ENCODE data around the gene TYW1B.
"Not testable (repeated sequence)": the region's sequence is repeated elsewhere in the genome, so short reads cannot be mapped to it uniquely, and the experiment has no call there.

The TYW1B gene

DNA sequence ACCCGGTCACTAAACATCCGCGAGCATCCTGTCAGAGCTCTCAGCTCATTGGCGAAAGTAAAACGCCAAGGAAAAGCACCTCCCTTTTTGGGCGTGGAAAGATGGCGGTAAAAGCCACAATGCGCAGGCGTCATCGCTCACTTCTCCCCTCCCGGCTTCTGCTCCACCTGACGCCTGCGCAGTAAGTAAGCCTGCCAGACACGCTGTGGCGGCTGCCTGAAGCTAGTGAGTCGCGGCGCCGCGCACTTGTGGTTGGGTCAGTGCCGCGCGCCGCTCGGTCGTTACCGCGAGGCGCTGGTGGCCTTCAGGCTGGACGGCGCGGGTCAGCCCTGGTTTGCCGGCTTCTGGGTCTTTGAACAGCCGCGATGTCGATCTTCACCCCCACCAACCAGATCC, 1.3 kb upstream of the TYW1B start:
- H3K27me3 Mint-ChIP-seq, H3K9me3 Mint-ChIP-seq: not testable (repeated sequence)
- ATAC-seq (replicated peaks) (peak; percentile 55 to 64), DNase-seq (peak; percentile 97)
- Mint-ChIP-seq H3K36me3 (peaks cover 11 to 20% of the 10 kb centered on the region in 2 donors), H3K4me1 (peaks cover 12% of the 10 kb centered on the region in 2 donors), H3K27ac (peak overlapping the region; percentile 98), H3K4me3 (peak overlapping the region; percentile 87 to 94)

DNA sequence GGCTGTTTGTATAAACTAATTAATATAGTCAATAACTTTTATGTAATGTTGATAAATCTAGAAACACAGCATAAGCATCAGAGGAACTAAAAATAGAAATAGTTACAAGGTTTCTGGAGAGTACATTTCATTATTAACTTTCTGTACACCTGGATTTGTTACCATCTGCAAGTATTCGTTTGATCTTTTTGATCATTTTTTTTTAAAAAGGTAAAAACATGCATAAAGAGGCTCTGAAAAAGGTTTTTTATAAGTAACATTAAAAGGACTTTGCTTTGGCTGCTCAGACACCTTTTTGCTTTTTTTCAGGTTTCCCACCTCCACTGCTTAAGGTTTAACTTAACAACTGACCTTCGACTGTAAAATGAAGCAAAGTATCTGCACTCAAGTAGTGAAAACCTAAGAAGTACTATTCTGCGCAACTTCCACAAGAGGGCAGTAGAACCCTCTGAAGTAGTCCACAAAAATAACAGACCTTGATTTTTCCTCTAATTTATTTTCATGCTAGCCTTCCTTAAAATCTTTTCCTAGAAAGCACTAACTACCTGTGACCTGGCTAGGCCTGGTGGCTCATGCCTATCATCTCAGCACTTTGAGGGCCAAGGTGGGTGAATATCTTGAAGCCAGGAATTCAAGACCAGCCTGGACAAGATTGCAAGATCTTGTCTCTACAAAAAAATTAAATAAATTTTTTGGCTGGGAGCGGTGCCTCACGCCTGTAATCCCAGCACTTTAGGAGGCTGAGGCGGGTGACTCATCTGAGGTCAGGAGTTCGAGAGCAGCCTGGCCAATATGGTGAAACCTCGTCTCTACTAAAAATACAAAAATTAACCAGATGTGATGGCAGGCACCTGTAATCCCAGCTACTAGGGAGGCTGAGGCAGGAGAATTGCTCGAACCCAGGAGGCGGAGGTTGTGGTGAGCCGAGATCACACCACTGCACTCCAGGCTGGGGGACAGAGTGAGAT, 4.0 kb downstream of the TYW1B start:
- not testable (repeated sequence) for H3K9me3 Mint-ChIP-seq; H3K4me3 Mint-ChIP-seq; H3K4me1 Mint-ChIP-seq; H3K27me3 Mint-ChIP-seq; H3K27ac Mint-ChIP-seq; DNase-seq; ATAC-seq (replicated peaks)
- peaks cover 9 to 11% of the 10 kb centered on the region in 2 donors for H3K36me3 Mint-ChIP-seq

DNA sequence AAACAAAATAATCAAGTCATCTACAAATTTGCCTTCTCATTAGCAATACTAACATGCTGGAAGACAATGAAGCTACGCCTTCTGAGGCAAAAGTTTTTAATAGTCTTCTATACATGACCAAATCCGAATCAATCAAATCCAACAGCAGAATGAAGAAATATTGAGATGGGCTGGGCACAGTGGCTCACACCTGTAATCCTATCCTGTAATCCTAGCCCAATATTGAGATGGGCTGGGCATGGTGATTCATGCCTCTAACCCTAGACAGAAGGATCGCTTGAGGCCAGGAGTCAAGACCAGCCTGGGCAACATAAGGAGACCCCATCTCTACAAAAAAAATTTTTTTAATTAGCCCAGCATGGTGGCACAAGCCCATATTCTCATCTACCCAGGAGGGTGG, 5.5 kb downstream of the TYW1B start:
- H3K4me3 Mint-ChIP-seq; H3K9me3 Mint-ChIP-seq; DNase-seq; H3K27ac Mint-ChIP-seq; H3K27me3 Mint-ChIP-seq; ATAC-seq (replicated peaks): not testable (repeated sequence)
- peaks cover 0 to 19% of the 10 kb centered on the region in 2 donors for H3K4me1 Mint-ChIP-seq
- peaks cover 14 to 21% of the 10 kb centered on the region in 2 donors for H3K36me3 Mint-ChIP-seq

DNA sequence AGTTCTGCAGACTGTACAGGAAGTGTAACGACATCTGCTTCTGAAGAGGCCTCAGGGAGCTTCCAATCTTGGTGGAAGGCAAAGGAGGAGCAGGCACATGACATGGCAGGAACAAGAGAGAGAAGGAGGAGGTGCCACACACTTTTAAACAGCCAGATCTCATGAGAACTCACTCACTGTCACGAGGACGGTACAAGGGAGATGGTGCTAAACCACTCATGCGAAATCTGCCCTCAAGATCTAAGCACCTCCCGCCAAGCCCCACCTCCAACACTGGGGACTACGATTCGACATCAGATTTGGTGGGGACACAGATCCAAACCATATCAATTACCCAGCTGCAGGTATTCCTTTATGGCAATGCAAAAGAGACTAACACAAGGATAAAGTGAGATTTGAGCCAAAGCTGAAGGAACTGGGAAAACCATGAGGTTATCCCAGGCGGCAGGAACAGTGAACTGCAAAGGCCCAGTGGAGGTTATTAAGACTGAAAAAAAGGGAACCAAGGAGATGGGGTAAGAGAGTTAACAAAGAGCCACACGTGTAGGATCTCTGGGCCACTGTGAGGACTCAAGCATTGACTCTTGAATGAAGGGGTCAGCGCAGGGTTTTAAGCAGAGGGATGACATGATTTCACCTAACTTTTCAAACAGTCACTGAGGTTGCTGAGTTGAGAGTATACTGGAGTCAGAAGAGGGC, 9.2 kb downstream of the TYW1B start:
- H3K4me3 Mint-ChIP-seq; H3K27me3 Mint-ChIP-seq; ATAC-seq (replicated peaks); DNase-seq; H3K9me3 Mint-ChIP-seq: not testable (repeated sequence)
- H3K36me3 Mint-ChIP-seq: peaks cover 24 to 35% of the 10 kb centered on the region in 2 donors
- H3K27ac Mint-ChIP-seq: peak overlapping the region; percentile 17
- peaks cover 0 to 26% of the 10 kb centered on the region in 2 donors for H3K4me1 Mint-ChIP-seq

DNA sequence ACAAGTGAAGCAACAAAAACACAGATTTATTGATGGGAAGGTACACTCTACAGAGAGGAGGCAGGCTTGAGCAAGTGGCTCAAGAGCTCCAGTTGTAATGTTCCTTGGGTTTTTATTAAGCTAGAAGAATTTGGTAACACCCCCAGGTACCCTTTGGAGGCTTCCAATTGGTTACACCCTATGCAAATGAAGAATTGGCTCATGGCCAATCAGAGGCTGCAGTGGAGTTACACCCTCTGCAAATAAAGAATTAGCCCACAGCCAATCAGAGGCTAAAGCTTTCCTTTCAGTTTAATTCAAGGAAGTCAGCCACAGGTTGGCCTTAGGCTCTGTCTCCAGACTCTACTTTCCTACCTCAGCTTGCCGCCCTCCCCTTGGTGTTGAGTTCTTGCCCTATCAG, 10.3 kb downstream of the TYW1B start:
- DNase-seq; H3K27ac Mint-ChIP-seq; H3K4me3 Mint-ChIP-seq; ATAC-seq (replicated peaks); H3K27me3 Mint-ChIP-seq; H3K9me3 Mint-ChIP-seq: not testable (repeated sequence)
- H3K36me3 Mint-ChIP-seq: peaks cover 24 to 35% of the 10 kb centered on the region in 2 donors
- H3K4me1 Mint-ChIP-seq: peaks cover 0 to 26% of the 10 kb centered on the region in 2 donors

DNA sequence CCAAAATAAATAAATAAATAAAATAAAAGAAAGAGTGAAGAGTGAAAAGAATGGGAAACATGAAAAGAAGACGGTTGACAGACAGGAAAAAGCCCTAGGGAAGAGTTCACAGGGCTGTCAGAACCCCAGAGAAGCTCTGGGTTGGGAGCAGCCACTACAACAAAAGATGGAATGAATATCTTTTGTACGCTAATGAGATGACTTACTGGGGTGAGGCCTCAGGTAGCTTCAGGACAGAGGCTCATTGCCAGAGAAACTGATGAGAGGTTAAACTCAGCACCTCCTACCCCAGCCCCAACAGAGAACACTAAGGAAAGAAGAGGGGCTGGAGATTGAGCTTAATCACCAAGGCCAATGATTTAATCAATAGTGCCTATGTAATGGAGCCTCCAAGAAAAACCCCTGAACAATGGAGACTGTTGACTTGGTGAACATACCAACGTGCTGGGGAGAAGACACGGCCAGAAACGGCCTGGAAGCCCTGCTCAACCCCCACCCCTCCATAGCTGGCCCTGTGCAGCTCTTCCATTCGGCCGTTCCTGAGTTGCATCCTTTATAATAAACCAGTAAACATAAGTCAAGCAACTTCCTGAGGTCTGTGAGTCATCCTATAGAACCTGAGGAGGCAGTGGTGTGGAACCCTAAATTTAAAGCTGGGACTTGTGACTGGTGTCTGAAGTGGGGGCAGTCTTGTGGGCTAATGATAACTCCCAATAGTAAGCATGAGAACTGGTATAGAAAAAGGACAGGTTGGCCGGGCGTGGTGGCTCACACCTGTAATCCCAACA, 11.4 kb downstream of the TYW1B start:
- not testable (repeated sequence) for H3K9me3 Mint-ChIP-seq; DNase-seq; ATAC-seq (replicated peaks); H3K4me3 Mint-ChIP-seq; H3K27me3 Mint-ChIP-seq; H3K27ac Mint-ChIP-seq
- peaks cover 24 to 35% of the 10 kb centered on the region in 2 donors for H3K36me3 Mint-ChIP-seq
- peaks cover 0 to 26% of the 10 kb centered on the region in 2 donors for H3K4me1 Mint-ChIP-seq

DNA sequence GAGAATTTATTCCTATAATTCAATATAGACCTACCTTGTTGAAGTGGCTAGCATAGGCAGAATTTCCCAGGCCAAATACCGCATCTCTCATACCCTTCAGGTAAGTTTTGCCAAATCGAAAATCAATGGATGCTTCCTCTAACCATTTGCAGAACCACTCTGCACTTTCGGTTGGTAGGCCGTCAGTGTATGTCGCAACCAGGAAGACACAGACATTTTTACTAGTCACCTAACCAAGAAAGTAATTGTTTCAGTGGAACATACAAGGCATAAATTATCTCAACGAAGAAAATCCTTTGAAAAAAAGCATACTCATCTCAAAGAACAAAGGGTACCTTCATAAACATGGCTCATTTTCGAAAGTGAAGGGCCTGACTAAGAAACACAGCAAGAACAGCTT, 17.6 kb downstream of the TYW1B start:
- peaks cover 18 to 19% of the 10 kb centered on the region in 2 donors for H3K36me3 Mint-ChIP-seq
- not testable (repeated sequence) for H3K4me3 Mint-ChIP-seq; H3K27me3 Mint-ChIP-seq; H3K9me3 Mint-ChIP-seq; DNase-seq; ATAC-seq (replicated peaks); H3K4me1 Mint-ChIP-seq; H3K27ac Mint-ChIP-seq

DNA sequence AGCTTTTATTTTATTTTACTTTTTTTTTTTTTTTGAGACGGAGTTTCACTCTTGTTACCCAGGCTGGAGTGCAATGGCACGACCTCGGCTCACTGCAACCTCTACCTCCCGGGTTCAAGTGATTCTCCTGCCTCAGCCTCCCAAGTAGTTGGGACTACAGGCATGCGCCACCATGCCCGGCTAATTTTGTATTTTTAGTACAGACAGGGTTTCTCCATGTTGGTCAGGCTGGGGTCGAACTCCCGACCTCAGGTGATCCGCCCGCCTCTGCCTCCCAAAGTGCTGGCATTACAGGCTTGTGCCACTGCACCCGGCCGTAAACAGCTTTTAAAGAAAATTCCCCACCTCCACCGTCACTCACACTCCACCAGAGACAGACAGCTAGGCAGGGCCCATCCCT, 19.5 kb downstream of the TYW1B start:
- not testable (repeated sequence) for H3K4me1 Mint-ChIP-seq; H3K27ac Mint-ChIP-seq; H3K4me3 Mint-ChIP-seq; ATAC-seq (replicated peaks); H3K27me3 Mint-ChIP-seq; H3K9me3 Mint-ChIP-seq; DNase-seq
- H3K36me3 Mint-ChIP-seq: peaks cover 22 to 25% of the 10 kb centered on the region in 2 donors

DNA sequence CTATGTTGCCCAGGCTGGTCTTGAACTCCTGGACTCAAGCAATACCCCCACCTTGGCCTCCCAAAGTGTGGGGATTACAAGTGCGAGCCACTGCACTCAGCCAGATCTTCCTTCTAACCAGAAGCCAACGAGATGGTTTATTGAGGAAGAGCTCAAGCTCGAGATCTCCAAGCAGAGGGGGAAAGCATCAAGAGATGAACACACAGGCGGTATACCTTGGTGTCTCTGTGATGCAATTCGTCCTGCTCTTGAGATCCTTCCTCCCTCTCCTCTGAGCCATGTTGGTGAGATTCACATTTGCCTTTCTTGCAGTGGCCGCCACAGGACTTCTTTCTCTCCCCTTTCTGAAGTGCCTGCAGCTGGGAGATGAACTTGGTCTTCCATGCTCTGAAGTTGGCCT, 21.1 kb downstream of the TYW1B start:
- not testable (repeated sequence) for H3K27ac Mint-ChIP-seq, H3K4me3 Mint-ChIP-seq
- peaks cover 22 to 35% of the 10 kb centered on the region in 2 donors for H3K36me3 Mint-ChIP-seq

DNA sequence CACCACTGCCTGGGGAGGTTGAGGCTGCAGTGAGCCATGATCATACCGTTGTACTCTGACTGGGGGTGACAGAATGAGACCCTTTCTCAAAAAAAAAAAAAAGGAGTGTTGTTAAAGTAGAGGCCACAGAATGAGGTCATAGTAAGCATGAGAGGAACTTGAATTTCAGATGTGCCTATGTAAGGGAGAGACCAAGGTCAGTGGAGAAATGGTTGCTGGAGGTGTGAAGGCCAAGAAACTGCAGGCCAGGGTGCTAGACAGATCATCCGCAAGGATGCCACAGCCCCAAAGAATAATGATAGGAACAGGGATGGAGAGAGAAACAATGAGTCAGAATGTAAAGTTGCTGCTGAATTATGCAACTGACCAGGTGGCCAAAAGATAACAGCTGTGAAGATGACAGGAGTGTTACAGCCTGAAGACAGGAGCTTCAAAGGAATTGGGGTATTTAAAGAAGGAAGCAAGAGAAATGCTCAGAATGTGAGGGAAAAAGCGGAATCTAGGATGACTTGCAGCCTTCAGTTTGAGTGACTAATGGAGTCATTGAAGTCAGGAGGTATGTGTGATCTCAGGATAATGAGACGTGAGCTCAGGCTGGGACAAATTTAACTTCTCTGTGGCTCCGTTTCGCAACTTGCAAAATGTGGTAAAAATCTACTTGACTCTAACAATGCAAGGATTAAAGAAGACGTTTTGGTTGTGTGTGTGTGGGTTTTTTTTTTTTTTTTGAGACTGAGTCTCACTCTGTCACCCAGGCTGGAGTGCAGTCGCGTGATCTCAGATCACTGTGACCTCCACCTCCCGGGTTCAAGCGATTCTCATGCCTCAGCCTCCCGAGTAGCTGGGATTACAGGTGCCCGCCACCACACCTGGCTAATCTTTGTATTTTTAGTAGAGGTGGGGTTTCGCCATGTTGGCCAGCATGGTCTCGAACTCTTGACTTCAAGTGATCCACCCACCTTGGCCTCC, 22.2 kb downstream of the TYW1B start:
- ATAC-seq (replicated peaks) (no peak), DNase-seq (no peak)
- no peaks in the 10 kb centered on the region for H3K27me3 Mint-ChIP-seq
- no peaks in the 10 kb centered on the region for H3K4me1 Mint-ChIP-seq
- peaks cover 21 to 39% of the 10 kb centered on the region in 2 donors for H3K36me3 Mint-ChIP-seq
- H3K27ac Mint-ChIP-seq: no peak overlapping the region
- no peaks in the 10 kb centered on the region for H3K9me3 Mint-ChIP-seq
- no peak overlapping the region for H3K4me3 Mint-ChIP-seq

More for the DNA sequence above, 21.1 kb downstream of the TYW1B start:
- H3K9me3 Mint-ChIP-seq; H3K4me1 Mint-ChIP-seq; H3K27me3 Mint-ChIP-seq; ATAC-seq (replicated peaks); DNase-seq: not testable (repeated sequence)

DNA sequence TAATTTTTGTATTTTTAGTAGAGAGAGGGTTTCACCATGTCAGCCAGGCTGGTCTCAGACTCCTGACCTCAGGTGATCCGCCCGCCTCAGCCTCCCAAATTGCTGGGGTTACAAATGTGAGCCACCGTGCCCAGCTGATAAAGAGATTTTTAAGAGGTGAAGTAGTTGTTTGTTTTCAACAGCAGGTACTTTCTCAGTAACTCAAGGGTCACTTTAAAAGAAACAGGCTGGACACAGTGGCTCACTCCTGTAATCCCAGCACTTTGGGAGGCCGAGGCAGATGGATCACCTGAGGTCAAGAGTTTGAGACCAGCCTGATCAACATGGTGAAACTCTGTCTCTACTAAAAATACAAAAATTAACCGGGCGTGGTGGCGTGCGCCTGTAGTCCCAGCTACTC, 24.2 kb downstream of the TYW1B start:
- not testable (repeated sequence) for DNase-seq; H3K27me3 Mint-ChIP-seq; H3K4me1 Mint-ChIP-seq; H3K27ac Mint-ChIP-seq; ATAC-seq (replicated peaks); H3K9me3 Mint-ChIP-seq; H3K4me3 Mint-ChIP-seq
- peaks cover 22 to 41% of the 10 kb centered on the region in 2 donors for H3K36me3 Mint-ChIP-seq

DNA sequence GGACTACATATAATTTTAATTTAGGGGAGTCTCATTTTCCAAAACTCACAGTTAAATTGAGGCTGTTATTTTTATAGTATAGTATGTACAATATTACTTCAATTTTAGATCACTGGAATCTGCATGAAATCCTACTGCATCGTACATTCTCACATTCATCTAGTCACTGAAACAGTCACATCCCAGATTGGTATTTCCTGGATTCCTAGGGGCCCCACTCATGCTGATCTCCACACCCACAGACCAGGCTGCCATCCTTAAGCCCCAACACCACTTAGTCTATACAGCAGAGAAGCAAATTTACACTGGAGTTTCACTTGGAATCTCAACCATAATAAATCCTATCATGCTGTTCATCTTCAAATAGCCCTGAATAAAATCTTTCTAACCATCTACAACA, 26.4 kb downstream of the TYW1B start:
- not testable (repeated sequence) for H3K4me3 Mint-ChIP-seq; H3K4me1 Mint-ChIP-seq; H3K27me3 Mint-ChIP-seq; ATAC-seq (replicated peaks); H3K27ac Mint-ChIP-seq; DNase-seq; H3K9me3 Mint-ChIP-seq
- H3K36me3 Mint-ChIP-seq: peaks cover 31 to 53% of the 10 kb centered on the region in 2 donors

DNA sequence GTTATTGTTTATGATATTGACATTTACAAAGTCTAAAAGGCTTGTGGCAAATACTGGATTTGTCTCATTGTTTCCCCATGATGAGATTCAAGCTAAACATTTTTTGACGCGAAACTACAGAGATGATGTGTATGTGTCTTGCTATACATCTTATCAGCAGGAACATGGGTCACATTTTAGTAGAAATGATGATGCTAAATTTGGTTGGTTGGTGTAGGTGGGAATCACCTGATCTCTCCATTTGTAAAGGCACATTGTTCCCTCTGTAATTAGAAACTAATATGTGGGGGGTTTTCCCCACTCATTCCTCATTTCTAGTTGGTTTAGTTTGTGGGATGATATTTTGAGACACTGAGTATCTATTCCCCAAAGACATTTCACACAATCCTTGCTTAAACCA, 32.6 kb downstream of the TYW1B start:
- not testable (repeated sequence) for DNase-seq, H3K4me1 Mint-ChIP-seq, H3K4me3 Mint-ChIP-seq, H3K27ac Mint-ChIP-seq, H3K27me3 Mint-ChIP-seq, H3K9me3 Mint-ChIP-seq
- H3K36me3 Mint-ChIP-seq: peaks cover 29 to 52% of the 10 kb centered on the region in 2 donors
- ATAC-seq (replicated peaks): peak in 1 of 2 donors; percentile 47

Data from stimulated activated naive B cell treated with anti-CD40 and anti-IgM and Interleukin-4, amounts not matched to agents 10 μg/mL and 1 μg/mL and 100 μg/mL, for 72 hours (primary cell).